Neutrophil (primary cell): ENCODE data around the gene LRBA.

Source experiments
- H3K27ac ChIP-seq: fragments of 200-600 bp; sonication (generic); 2 replicates; pipeline ENCODE4 v1.5.1; 2016; ENCODE audit warnings: mild to moderate bottlenecking, moderate library complexity
- H3K27me3 ChIP-seq: fragments of 200-600 bp; sonication (generic); 2 replicates; pipeline ENCODE4 v1.6.0; 2016; ENCODE audit warnings: mild to moderate bottlenecking
- H3K36me3 ChIP-seq: fragments of 200-600 bp; sonication (generic); 2 replicates; pipeline ENCODE4 v1.5.1; 2017
- H3K4me1 ChIP-seq, 2 experiments: fragments of 200-600 bp in 1 of 2; sonication (generic) in 1 of 2; 1 replicate in 1 of 2; 2 replicates in 1 of 2; pipeline versions ENCODE4 v1.5.1 to v1.6.1; 2013 to 2016; ENCODE audit warnings: low read depth in 1 of 2, low read length in 1 of 2, mild to moderate bottlenecking in 1 of 2, moderate library complexity in 1 of 2; ENCODE audit not compliant: control insufficient read depth in 1 of 2, insufficient read depth in 1 of 2
- H3K4me3 ChIP-seq, 2 experiments: fragments of 200-600 bp in 1 of 2; sonication (generic) in 1 of 2; 1 replicate in 1 of 2; 2 replicates in 1 of 2; pipeline ENCODE4 v1.5.1; 2013 to 2016; ENCODE audit warnings: low read depth in 1 of 2, low read length in 1 of 2, mild to moderate bottlenecking in 1 of 2, moderate library complexity in 1 of 2
- H3K9me3 ChIP-seq: fragments of 200-600 bp; sonication (generic); 2 replicates; pipeline ENCODE4 v1.5.1; 2016
- CTCF ChIP-seq: fragments of 200-600 bp; sonication (generic); IDR thresholded peaks from 2 replicates; pipeline ENCODE4 v1.5.1; 2016; ENCODE audit warnings: antibody characterized with exemption

LRBA gene

GRCh38 chr4:150648123-150648522 lies 367.0 kb downstream of the LRBA start:
- no peaks in the 10 kb centered on the region for H3K36me3 ChIP-seq
- TF ChIP-seq CTCF, result no peak
- no peaks in the 10 kb centered on the region for H3K4me1 ChIP-seq
- H3K27ac ChIP-seq, result no peak overlapping the region
- H3K4me3 ChIP-seq, result no peak overlapping the region
- H3K27me3 ChIP-seq, result no peaks in the 10 kb centered on the region
- no peaks in the 10 kb centered on the region for H3K9me3 ChIP-seq

GRCh38 chr4:150647008-150647407 lies 368.1 kb downstream of the LRBA start:
- TF ChIP-seq CTCF, result no peak
- Histone ChIP-seq H3K27ac (no peak overlapping the region), H3K4me1 (no peaks in the 10 kb centered on the region), H3K36me3 (no peaks in the 10 kb centered on the region), H3K4me3 (no peak overlapping the region), H3K9me3 (no peaks in the 10 kb centered on the region), H3K27me3 (no peaks in the 10 kb centered on the region)

GRCh38 chr4:150641612-150642011 lies 373.5 kb downstream of the LRBA start:
- Histone ChIP-seq H3K4me1 (no peaks in the 10 kb centered on the region), H3K36me3 (no peaks in the 10 kb centered on the region), H3K27me3 (no peaks in the 10 kb centered on the region), H3K4me3 (no peak overlapping the region), H3K9me3 (no peaks in the 10 kb centered on the region), H3K27ac (no peak overlapping the region)
- no peak for TF ChIP-seq CTCF

- Histone ChIP-seq H3K4me3 (no peak overlapping the region), H3K9me3 (no peaks in the 10 kb centered on the region), H3K27me3 (no peaks in the 10 kb centered on the region), H3K36me3 (no peaks in the 10 kb centered on the region), H3K27ac (no peak overlapping the region), H3K4me1 (no peaks in the 10 kb centered on the region)
- no peak for TF ChIP-seq CTCF
These were observed 382.4 kb downstream of the LRBA start for GRCh38 chr4:150632639-150633038.

GRCh38 chr4:150628073-150628472 lies 387.0 kb downstream of the LRBA start:
- Histone ChIP-seq H3K36me3 (no peaks in the 10 kb centered on the region), H3K4me1 (no peaks in the 10 kb centered on the region), H3K27ac (no peak overlapping the region), H3K27me3 (no peaks in the 10 kb centered on the region), H3K9me3 (no peaks in the 10 kb centered on the region), H3K4me3 (no peak overlapping the region)
- no peak for TF ChIP-seq CTCF

- no peak overlapping the region for H3K4me3 ChIP-seq
- no peaks in the 10 kb centered on the region for H3K27me3 ChIP-seq
- no peak overlapping the region for H3K27ac ChIP-seq
- H3K9me3 ChIP-seq, result no peaks in the 10 kb centered on the region
- no peaks in the 10 kb centered on the region for H3K4me1 ChIP-seq
- no peak for TF ChIP-seq CTCF
- H3K36me3 ChIP-seq, result no peaks in the 10 kb centered on the region
These were observed 390.1 kb downstream of the LRBA start for GRCh38 chr4:150625033-150625432.
